D341Med (cell line): ENCODE results near the gene LCP1.
A peak's percentile ranks its signal among the peaks of the same experiment; 100 is the strongest.
"Not testable (repeated sequence)": the region's sequence is repeated elsewhere in the genome, so short reads cannot be mapped to it uniquely, and the experiment has no call there.

Source experiments
- DNase-seq: peaks from one replicate; pipeline ENCODE4 v3.0.0; 2012; ENCODE audit warnings: low spot score

Gene LCP1

DNA sequence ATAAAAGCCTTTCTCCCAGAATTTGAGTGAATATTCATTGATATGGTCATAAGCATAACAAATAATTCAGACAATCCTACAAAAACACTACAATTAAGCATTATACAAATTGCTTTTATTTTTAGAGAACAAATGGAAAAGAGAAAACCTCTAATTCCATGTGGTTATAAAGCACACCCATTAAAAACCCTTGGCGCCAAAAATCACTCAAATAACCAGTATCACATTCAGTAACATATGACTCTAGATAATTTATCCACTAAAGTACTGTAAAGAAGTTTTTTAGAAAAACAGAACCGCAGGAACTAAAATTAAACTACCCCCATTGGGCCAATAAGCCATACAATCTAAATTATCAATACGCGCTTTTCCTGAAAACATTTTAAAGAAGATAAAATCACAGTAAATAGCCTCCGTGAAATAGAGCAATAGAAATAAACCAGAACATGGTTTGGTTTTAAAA, 569 bp downstream of the LCP1 start:
- no peak for DNase-seq

GRCh38 chr13:46179969-46180763, 1.8 kb downstream of the LCP1 start:
- no peak for DNase-seq

DNA sequence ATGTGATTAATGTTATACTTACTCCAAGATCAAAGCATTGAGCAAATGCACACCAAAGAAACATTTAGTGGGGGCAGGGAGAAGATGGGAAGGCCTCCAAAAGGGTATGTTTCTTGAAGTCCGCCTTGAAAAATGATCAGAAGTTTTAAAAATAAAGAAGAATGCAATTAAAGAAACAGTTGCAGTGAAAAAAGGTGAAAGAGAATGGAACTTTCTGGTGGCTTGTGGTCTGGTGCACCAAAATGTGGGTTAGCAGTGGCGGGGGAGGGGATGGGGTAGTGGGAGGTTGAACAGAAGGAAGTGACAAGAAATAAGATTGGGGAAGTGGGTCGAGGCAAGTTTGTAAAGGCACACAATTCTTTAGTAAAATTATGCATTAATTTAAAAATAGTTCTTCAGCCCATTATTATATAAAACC, 2.5 kb downstream of the LCP1 start:
- DNase-seq, result no peak

GRCh38 chr13:46178821-46179220, 3.2 kb downstream of the LCP1 start:
- no peak for DNase-seq

- no peak for DNase-seq
These were observed 3.8 kb downstream of the LCP1 start for GRCh38 chr13:46178143-46178542.

DNA sequence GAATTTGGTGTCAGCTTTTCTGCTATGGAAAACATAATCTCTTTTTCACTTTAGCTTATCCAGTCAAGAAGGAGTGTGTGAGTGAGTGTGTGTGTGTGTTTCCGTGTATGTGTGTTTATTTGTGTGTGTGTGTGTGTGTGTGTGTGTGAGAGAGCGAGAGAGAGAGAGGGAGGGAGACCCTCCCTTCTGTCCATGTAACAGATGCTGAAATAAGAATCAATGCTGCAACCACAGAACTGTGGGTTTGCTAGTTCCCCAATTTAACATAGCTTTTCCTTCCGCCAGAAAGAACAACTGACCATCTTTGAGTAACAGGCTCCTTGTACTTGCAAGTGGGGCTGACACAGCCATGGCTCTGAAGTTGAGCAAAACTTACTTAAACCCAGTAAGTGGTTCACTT, 5.2 kb downstream of the LCP1 start:
- no peak for DNase-seq

- no peak for DNase-seq
These were observed 8.3 kb downstream of the LCP1 start for GRCh38 chr13:46173656-46174055.

DNA sequence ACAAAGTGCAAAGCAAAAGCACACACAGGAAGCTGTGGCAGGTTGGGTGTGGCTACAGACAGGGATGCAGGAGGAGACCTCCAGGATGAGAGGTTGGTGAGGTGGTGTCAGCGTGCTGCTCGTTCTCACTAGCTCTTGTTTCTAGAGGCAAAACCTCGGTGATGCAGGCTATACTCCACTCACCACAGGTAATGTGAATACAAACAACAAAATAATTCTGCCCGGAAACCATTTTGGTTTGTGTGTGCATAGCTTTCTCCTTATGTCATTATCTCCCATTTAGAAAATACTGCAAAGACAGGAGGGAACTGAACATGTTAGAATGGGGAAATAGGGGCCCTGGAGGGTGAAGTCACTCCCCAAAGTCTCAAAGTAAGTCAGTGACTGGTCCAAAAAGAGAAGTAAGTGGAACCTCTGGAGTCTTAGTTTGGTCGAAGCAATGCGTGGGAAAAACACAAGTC, 9.4 kb downstream of the LCP1 start:
- no peak for DNase-seq

DNA sequence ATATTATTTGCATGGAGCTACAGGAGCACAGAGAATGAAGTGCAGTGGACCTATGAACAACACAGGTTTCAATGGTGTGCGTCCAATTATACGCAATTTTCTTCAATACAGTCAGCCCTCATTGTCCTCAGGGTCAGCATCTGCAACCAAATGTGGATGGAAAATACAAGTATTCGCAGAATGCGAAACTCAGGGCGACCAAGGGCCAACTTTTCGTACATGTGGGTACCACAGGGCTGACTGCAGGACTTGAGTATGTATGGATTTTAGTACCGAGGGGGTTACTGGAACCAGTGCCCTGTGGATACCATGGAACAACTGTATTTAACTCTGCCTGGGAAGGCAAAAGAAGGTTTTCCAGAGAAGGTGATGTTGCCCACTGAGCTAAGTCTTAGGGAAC, 10.2 kb downstream of the LCP1 start:
- DNase-seq, result no peak

DNA sequence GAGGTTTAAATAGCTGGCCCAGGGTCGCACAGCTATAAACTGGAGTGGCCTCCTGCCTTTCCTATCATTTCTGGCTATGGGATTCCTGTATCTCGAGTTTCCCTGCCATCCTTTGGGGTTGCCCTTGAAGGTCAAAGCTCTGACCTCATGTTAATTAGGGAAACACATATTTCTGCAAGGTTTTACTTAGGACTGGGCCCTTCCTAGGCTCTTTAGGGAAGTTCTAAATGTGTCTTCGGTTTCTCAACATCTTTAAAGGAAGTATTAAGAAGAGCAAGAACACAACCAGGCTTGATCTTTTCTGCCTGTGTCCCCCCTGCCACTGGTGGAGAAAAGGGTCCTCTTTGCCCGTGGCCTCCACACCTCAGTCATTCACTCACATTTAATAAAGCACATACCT, 10.8 kb downstream of the LCP1 start:
- no peak for DNase-seq

GRCh38 chr13:46170687-46171086, 11.3 kb downstream of the LCP1 start:
- no peak for DNase-seq

DNA sequence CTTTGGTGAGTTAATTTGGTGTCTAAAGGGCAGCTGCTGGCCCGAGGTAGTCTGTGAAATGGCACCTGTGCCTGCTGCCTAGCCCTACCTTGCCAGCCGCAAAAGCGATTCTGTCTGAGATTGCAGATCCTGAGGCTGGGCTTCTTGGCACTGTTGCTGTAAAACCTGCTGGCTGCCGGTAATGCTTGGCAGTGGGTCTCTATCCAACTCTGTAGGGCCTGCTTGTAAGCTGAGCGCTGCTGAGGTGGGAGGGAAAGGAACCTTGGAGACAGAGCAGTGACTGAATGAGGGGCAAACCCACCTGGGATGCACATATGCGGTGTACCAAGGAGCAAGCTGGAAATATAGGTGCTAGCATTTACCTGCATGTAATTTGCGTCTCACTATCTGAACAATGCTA, 11.7 kb downstream of the LCP1 start:
- DNase-seq, result no peak

- DNase-seq, result no peak
These were observed 12.2 kb downstream of the LCP1 start for GRCh38 chr13:46169758-46170157.

DNA sequence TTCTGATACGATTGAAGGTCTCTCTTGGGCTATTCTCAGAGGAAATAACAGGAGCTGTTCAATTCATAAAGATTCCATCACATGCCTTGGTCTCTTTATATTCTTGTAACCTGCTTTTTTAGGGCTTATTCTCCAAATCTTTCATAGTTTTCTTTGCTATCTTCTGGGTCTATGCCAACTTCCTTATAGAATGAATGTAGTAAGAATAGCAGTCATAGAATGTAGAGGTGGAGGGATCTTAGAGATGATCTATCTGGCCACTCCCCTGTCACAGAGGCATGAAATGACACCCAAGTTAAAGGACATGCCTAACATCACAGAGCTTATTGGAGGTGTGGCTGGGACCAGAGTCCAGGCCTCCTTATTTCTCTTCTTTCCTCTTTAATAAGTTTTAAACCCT, 13.2 kb downstream of the LCP1 start:
- DNase-seq, result no peak

- no peak for DNase-seq
These were observed 13.6 kb downstream of the LCP1 start for GRCh38 chr13:46168341-46168740.

DNA sequence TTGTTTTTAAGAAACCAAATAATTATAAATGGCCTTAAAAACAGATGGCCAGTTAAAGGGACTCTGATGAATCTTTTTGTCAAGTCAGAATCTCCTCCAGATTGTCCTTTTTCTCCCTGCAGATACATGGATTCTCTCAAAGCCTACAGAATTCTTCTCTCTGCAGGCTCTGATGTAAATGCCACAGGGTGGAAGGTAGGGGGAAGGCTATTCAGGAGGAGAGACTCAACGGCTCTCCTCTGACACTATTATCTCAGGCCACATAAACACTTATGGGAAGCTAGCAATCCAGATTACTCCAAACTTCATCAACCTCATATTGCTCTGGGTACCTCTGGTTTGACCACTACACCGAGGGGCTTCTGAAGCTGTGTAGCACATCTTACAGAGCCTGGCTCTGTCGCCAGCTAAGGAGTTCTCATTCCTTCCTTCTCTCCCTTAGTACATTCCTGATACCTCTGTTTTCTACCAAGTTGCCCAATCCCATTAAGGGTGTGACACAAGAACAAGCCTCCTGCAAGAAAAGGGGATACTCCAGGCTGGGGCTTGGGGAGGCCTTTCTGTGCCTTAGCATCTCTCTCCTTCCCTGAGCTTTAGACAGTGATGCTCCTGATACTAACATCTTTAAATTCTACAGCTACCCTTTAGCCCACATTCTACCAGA, 14.9 kb downstream of the LCP1 start:
- no peak for DNase-seq

DNA sequence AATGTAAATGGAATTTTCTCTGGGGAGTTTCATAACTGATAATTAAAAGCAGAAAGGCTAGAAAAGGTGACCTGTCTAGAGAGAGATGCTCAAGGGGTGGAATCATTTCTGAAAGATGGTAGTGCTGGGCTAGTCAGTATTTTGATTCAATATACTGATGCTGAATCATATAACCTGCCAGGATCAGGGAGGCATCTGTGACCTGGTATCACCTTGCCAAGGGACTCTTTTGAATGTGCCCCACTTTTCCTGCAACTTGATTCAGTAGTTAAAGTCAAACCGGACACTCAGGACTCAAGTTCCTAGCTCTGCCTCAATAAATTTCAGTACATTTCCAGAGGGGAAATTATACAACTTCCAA, 15.8 kb downstream of the LCP1 start:
- no peak for DNase-seq

- DNase-seq, result no peak
These were observed 16.3 kb downstream of the LCP1 start for GRCh38 chr13:46165485-46166223.

DNA sequence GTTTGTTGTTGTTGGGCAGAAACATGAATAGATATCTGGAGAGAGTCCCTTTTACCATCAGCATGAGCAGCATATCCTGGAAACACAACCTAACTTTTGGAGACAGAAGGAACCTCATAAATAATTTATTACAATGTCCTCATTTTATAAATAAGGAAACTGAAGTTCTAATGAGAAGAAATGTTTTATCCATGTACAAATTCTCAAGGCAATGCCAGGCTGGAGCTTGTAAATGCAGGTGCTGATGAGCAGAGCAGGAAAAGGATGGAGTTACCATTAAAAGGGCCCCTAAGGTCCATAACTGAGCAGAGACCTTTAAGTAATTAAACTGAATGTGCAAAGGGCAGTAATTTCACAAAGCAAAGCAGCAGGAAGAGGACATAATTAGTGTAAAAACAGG, 17.3 kb downstream of the LCP1 start:
- DNase-seq, result no peak

DNA sequence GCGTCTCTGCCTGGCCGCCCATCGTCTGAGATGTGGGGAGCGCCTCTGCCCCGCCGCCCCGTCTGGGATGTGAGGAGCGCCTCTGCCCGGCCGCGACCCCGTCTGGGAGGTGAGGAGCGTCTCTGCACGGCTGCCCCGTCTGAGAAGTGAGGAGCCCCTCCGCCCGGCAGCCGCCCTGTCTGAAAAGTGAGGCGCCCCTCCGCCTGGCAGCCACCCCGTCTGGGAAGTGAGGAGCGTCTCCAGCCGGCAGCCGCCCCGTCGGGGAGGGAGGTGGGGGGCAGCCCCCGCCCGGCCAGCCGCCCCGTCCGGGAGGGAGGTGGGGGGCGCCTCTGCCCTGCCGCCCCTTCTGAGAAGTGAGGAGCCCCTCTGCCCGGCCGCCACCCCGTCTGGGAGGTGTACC, 19.2 kb downstream of the LCP1 start:
- not testable (repeated sequence) for DNase-seq

- peak; percentile 69 for DNase-seq
These were observed 21.4 kb downstream of the LCP1 start for GRCh38 chr13:46160471-46161066.

DNA sequence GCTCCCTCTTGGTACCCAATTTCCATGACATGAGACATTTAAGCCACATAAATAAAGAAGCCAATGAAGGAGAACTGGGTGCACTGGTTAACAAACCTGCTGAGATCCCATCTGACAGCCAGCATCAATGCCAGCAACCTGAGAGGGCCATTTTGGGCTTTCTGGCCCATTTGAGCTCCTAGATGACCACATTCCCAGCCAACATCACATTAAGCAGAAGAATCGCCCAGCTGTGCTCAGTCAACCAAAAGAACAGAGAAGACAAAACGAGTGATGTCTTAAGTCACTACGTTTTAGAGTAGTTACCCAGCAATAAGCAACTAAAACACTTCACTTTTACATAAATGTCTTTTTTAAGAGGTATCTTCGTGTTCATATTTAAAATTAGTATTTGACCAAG, 21.9 kb downstream of the LCP1 start:
- DNase-seq, result no peak

GRCh38 chr13:46158983-46159382, 23.0 kb downstream of the LCP1 start:
- no peak for DNase-seq
